Naive thymus-derived CD4-positive, alpha-beta T cell (primary cell): ENCODE data around the gene LGI2. TPM values are rescaled to one million over a fixed set of nuclear protein-coding genes. Genes with fewer than 3 reads are reported as not detected.

Experiments
- ATAC-seq: fragments of 150-1000 bp; cut with Tn5 transposase; 2 replicates; pipeline ENCODE4 v1.10.0; 2021; ENCODE audit warnings: mild to moderate bottlenecking, moderate library complexity
- CTCF ChIA-PET: fragments of 350-600 bp; sonication (Branson Sonifier 250); formaldehyde crosslinking; loops from one replicate; lab custom pipeline; 2021; ENCODE audit warnings: antibody characterized with exemption; lab: Charles Lee
- POLR2A ChIA-PET: fragments of 350-600 bp; sonication (Branson Sonifier 250); formaldehyde crosslinking; loops from one replicate; lab custom pipeline; 2021; ENCODE audit warnings: antibody characterized with exemption, inconsistent platforms; lab: Charles Lee
- DNase-seq, 9 donors: peaks; one replicate each; pipeline versions ENCODE4 v3.0.0 to v3.0.0-alpha.2; 2020 to 2022; ENCODE audit warnings: mixed read lengths in 1 of 9
- H3K27ac ChIP-seq: one replicate; pipeline ENCODE4 v1.7.0; 2013; ENCODE audit warnings: mild to moderate bottlenecking, low read depth, low read length, moderate library complexity
- H3K27me3 ChIP-seq, 2 donors: one replicate each; pipeline ENCODE4 v1.7.0; 2013; ENCODE audit warnings: low read length in 2 of 2, mild to moderate bottlenecking in 2 of 2, moderate library complexity in 2 of 2; ENCODE audit not compliant: control insufficient read depth in 2 of 2, insufficient read depth in 2 of 2
- H3K36me3 ChIP-seq, 3 experiments: 1 replicate in 2 of 3; 2 replicates in 1 of 3; pipeline ENCODE4 v1.7.0; 2013; ENCODE audit warnings: low read length in 3 of 3, mild to moderate bottlenecking in 3 of 3, moderate library complexity in 1 of 3; ENCODE audit not compliant: insufficient read depth in 3 of 3, control insufficient read depth in 2 of 3
- H3K4me1 ChIP-seq, 2 donors: one replicate each; pipeline ENCODE4 v1.7.0; 2013; ENCODE audit warnings: low read length in 2 of 2, mild to moderate bottlenecking in 2 of 2, moderate library complexity in 1 of 2; ENCODE audit not compliant: control insufficient read depth in 2 of 2, insufficient read depth in 2 of 2
- H3K4me3 ChIP-seq: 2 replicates; pipeline ENCODE4 v1.7.0; 2013; ENCODE audit warnings: mild to moderate bottlenecking, low read length
- H3K9me3 ChIP-seq, 3 experiments: 1 replicate in 2 of 3; 2 replicates in 1 of 3; pipeline ENCODE4 v1.7.0; 2013; ENCODE audit warnings: low read length in 3 of 3; ENCODE audit not compliant: control insufficient read depth in 2 of 3
- H3K27ac Mint-ChIP-seq, 9 donors: one replicate each; pipeline ENCODE4 v1.8.0; 2020 to 2022; ENCODE audit warnings: mixed read lengths in 9 of 9, mild to moderate bottlenecking in 8 of 9, moderate library complexity in 5 of 9, inconsistent platforms in 2 of 9
- H3K27me3 Mint-ChIP-seq, 5 donors: one replicate each; pipeline ENCODE4 v1.8.0; 2021 to 2022; ENCODE audit warnings: mixed read lengths in 5 of 5, mild to moderate bottlenecking in 1 of 5
- H3K36me3 Mint-ChIP-seq, 5 donors: one replicate each; pipeline ENCODE4 v1.8.0; 2020 to 2022; ENCODE audit warnings: mixed read lengths in 5 of 5, mild to moderate bottlenecking in 3 of 5, inconsistent platforms in 1 of 5
- H3K4me1 Mint-ChIP-seq, 7 donors: one replicate each; pipeline ENCODE4 v1.8.0; 2020 to 2022; ENCODE audit warnings: mixed read lengths in 7 of 7, mild to moderate bottlenecking in 3 of 7, inconsistent platforms in 1 of 7
- H3K4me3 Mint-ChIP-seq, 10 donors: one replicate each; pipeline ENCODE4 v1.8.0; 2020 to 2022; ENCODE audit warnings: mild to moderate bottlenecking in 10 of 10, mixed read lengths in 10 of 10, moderate library complexity in 6 of 10, inconsistent platforms in 2 of 10
- H3K9me3 Mint-ChIP-seq, 11 donors: one replicate each; pipeline ENCODE4 v1.8.0; 2020 to 2022; ENCODE audit warnings: mixed read lengths in 11 of 11, mild to moderate bottlenecking in 4 of 11, inconsistent platforms in 1 of 11, moderate library complexity in 1 of 11
- intact Hi-C, 2 donors: fragments of 100-400 bp; cut with micrococcal nuclease; formaldehyde crosslinking; loops; one replicate each; pipeline ENCODE4 v1.15.1; 2023
- polyA plus RNA-seq, 2 donors: library from polyadenylated mRNA; unstranded; fragments of 300-500 nt; fragmentation: Illumina TruSeq; gene quantifications; one replicate each; pipeline ENCODE4 v1.2.3, GENCODE V29; 2021
- total RNA-seq, 6 experiments: library from RNA in 5 of 6; stranded (reverse) in 5 of 6; gene quantifications; 1 replicate in 5 of 6; 2 replicates in 1 of 6; pipeline ENCODE4 v1.2.3 and lab custom pipeline; 2021 to 2026

Gene LGI2
- total and polyA plus RNA-seq, 7 experiments from 2014 or later: not detected

DNA sequence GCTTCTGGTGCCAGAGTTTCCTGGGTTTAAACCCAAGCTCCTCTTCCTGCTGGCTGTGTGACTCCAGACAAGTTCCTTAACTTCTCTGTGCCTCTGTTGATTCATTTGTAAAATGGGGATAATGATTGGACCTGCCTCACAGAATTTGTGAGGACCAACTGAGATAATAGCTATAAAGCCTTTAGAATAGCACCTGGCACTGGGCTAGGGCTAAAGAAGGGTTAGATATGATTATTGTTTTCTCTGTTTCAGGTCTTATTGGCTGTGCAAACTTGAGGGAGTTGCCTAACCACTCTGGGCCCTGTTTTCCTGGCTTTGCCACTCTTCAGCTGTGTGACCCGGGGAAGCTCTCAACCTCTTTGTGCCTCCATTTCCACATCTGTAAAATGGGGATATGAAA, 37.8 kb downstream of the LGI2 start:
- intact Hi-C loops: no loop called here
- Histone ChIP-seq H3K27me3 (no peaks in the 10 kb centered on the region), H3K4me1 (no peaks in the 10 kb centered on the region), H3K4me3 (no peak overlapping the region), H3K27ac (no peak overlapping the region), H3K9me3 (no peaks in the 10 kb centered on the region), H3K36me3 (no peaks in the 10 kb centered on the region)
- no peak overlapping the region for H3K27ac Mint-ChIP-seq
- H3K4me1 Mint-ChIP-seq: peaks cover 0 to 1% (median 0%) of the 10 kb centered on the region in 7 donors
- no peak for DNase-seq
- peaks cover 0 to 3% (median 0%) of the 10 kb centered on the region in 5 donors for H3K36me3 Mint-ChIP-seq
- no peak overlapping the region for H3K4me3 Mint-ChIP-seq
- no peak for ATAC-seq
- peaks cover 0 to 6% (median 0%) of the 10 kb centered on the region in 5 donors for H3K27me3 Mint-ChIP-seq
- POLR2A ChIA-PET: no interaction called here
- CTCF ChIA-PET: no interaction called here
- peaks cover 0 to 9% (median 2%) of the 10 kb centered on the region in 11 donors for H3K9me3 Mint-ChIP-seq

DNA sequence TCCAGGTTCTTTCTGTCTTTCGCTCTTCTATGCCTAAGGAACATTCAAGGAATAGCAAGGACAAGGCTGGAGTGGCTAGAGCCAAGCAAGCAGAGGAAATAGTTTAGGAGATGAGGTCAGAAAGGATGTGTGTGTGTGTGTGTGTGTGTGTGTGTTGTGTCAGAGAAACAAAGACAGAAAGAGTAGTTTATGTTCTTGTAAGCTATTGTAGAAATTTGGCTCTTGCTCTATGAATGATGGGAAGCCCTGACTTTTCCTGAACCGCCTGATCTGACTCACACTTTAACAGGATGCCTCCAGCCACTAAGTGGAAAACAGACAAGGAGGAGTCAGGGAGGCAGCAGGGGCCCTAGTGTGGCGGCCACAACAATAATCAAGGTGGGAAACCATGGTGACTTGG, 39.7 kb downstream of the LGI2 start:
- Mint-ChIP-seq H3K27me3 (peaks cover 0 to 6% (median 3%) of the 10 kb centered on the region in 5 donors), H3K4me3 (no peak overlapping the region), H3K27ac (no peak overlapping the region), H3K36me3 (peaks cover 0 to 3% (median 0%) of the 10 kb centered on the region in 5 donors), H3K4me1 (peaks cover 0 to 1% (median 0%) of the 10 kb centered on the region in 7 donors), H3K9me3 (peaks cover 0 to 9% (median 2%) of the 10 kb centered on the region in 11 donors)
- ATAC-seq (no peak), DNase-seq (no peak)
- Histone ChIP-seq H3K9me3 (no peaks in the 10 kb centered on the region), H3K4me3 (no peak overlapping the region), H3K27me3 (no peaks in the 10 kb centered on the region), H3K27ac (no peak overlapping the region), H3K36me3 (no peaks in the 10 kb centered on the region), H3K4me1 (no peaks in the 10 kb centered on the region)
- CTCF ChIA-PET: interaction anchor here (2.2 kb wide), 1 partner anchor 11 kb away, joined by 12 read pairs; no protein-coding TSS in a partner anchor
- POLR2A ChIA-PET: no interaction called here
- intact Hi-C loops: no loop called here

GRCh38 chr4:24989327-24989726, 41.4 kb downstream of the LGI2 start:
- DNase-seq (no peak), ATAC-seq (no peak)
- ChIA-PET CTCF (no interaction called here), POLR2A (no interaction called here)
- H3K27ac Mint-ChIP-seq: no peak overlapping the region
- Histone ChIP-seq H3K4me1 (no peaks in the 10 kb centered on the region), H3K27me3 (no peaks in the 10 kb centered on the region), H3K9me3 (no peaks in the 10 kb centered on the region), H3K4me3 (no peak overlapping the region), H3K27ac (no peak overlapping the region), H3K36me3 (no peaks in the 10 kb centered on the region)
- intact Hi-C loops: no loop called here
- peaks cover 0 to 9% (median 2%) of the 10 kb centered on the region in 11 donors for H3K9me3 Mint-ChIP-seq
- peaks cover 0 to 3% (median 0%) of the 10 kb centered on the region in 5 donors for H3K36me3 Mint-ChIP-seq
- peaks cover 0 to 1% (median 0%) of the 10 kb centered on the region in 7 donors for H3K4me1 Mint-ChIP-seq
- H3K4me3 Mint-ChIP-seq: no peak overlapping the region
- peaks cover 0 to 12% (median 1%) of the 10 kb centered on the region in 5 donors for H3K27me3 Mint-ChIP-seq

- peaks cover 0 to 1% (median 0%) of the 10 kb centered on the region in 7 donors for H3K4me1 Mint-ChIP-seq
- no peak overlapping the region for H3K27ac Mint-ChIP-seq
- Histone ChIP-seq H3K4me1 (no peaks in the 10 kb centered on the region), H3K4me3 (no peak overlapping the region), H3K27ac (no peak overlapping the region), H3K36me3 (no peaks in the 10 kb centered on the region), H3K9me3 (no peaks in the 10 kb centered on the region), H3K27me3 (no peaks in the 10 kb centered on the region)
- ChIA-PET CTCF (no interaction called here), POLR2A (no interaction called here)
- peak; percentile 40 for ATAC-seq
- no peak for DNase-seq
- H3K9me3 Mint-ChIP-seq: peaks cover 0 to 9% (median 2%) of the 10 kb centered on the region in 11 donors
- H3K36me3 Mint-ChIP-seq: peaks cover 0 to 3% (median 0%) of the 10 kb centered on the region in 5 donors
- no peak overlapping the region for H3K4me3 Mint-ChIP-seq
- intact Hi-C loops: no loop called here
- H3K27me3 Mint-ChIP-seq: peaks cover 0 to 12% (median 0%) of the 10 kb centered on the region in 5 donors
Measured at GRCh38 chr4:24988776-24989175, 42.0 kb downstream of the LGI2 start.

GRCh38 chr4:24984602-24985532, 45.9 kb downstream of the LGI2 start:
- Mint-ChIP-seq H3K4me1 (peaks cover 0 to 7% (median 5%) of the 10 kb centered on the region in 7 donors), H3K9me3 (peaks cover 0 to 3% (median 0%) of the 10 kb centered on the region in 11 donors), H3K4me3 (no peak overlapping the region), H3K36me3 (peaks cover 0 to 3% (median 0%) of the 10 kb centered on the region in 5 donors), H3K27ac (no peak overlapping the region), H3K27me3 (peaks cover 0 to 8% (median 5%) of the 10 kb centered on the region in 5 donors)
- H3K4me3 ChIP-seq: no peak overlapping the region
- H3K4me1 ChIP-seq: peaks cover 0 to 3% of the 10 kb centered on the region in 2 donors
- no peaks in the 10 kb centered on the region for H3K27me3 ChIP-seq
- ChIA-PET POLR2A (no interaction called here), CTCF (no interaction called here)
- DNase-seq (no peak), ATAC-seq (no peak)
- no peak overlapping the region for H3K27ac ChIP-seq
- intact Hi-C loops: no loop called here
- H3K36me3 ChIP-seq: no peaks in the 10 kb centered on the region
- H3K9me3 ChIP-seq: no peaks in the 10 kb centered on the region

GRCh38 chr4:24980740-24981139, 50.0 kb downstream of the LGI2 start:
- Mint-ChIP-seq H3K4me1 (peaks cover 0 to 15% (median 12%) of the 10 kb centered on the region in 7 donors), H3K36me3 (no peaks in the 10 kb centered on the region), H3K27ac (no peak overlapping the region), H3K4me3 (peak overlapping the region in 1 of 10 donors; percentile 65), H3K9me3 (no peaks in the 10 kb centered on the region), H3K27me3 (peaks cover 18 to 36% (median 28%) of the 10 kb centered on the region in 5 donors)
- intact Hi-C loops: loop anchor here (1.0 to 2.0 kb wide), 4 partner anchors 165 to 387 kb away; partner anchors contain the start of genes PI4K2B (in 1 of the 2) and SEPSECS (in 1 of the 2)
- Histone ChIP-seq H3K4me3 (no peak overlapping the region), H3K9me3 (no peaks in the 10 kb centered on the region), H3K27ac (no peak overlapping the region), H3K4me1 (peaks cover 0 to 3% of the 10 kb centered on the region in 2 donors), H3K36me3 (no peaks in the 10 kb centered on the region), H3K27me3 (no peaks in the 10 kb centered on the region)
- POLR2A ChIA-PET: no interaction called here
- DNase-seq (no peak), ATAC-seq (no peak)
- CTCF ChIA-PET: interaction anchor here (0.7 to 4.0 kb wide), 6 partner anchors 11 to 391 kb away, joined by 3 to 28 read pairs (median 8); no protein-coding TSS in a partner anchor
